ENCODE results near the gene SEMA5A.

SEMA5A gene

DNA sequence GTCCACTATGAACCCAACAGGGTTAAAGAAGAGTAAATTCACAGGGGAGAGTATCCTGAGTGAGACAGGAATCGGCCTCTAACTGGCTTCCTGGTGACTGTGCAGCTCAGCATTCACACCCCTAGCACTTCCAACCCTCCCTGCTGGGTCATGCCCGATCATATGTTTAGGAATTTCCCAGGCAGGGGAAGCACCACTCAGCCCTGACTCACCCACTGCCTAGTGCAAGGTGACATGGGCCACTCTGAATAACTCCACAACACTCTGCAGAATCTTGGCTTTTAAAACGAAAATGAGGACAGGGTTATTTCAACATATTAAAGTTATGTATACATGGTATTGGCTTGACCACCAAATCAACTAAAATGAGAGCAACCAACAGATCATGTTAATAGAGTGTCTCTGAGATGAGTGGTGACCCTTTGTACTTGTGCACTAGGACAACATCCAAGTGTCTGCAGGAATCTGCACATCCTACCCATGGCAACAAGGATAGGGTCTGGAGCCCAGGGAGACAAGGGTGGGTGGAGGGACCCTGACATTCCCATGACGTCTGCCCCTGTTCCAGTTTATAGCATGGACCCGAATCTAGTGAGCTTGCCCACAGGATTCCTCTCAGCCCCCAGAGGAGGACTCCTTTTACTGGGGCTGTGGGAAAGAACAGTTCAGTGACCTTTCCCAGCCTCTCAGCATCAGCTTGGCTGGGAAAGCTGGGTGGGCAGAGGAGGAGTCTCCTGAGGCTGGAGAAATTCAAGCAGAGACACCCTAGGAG is 485.8 kb downstream of the SEMA5A start:
- DNase-seq (ENCODE audit: low read depth, low spot score), result no peak

DNA sequence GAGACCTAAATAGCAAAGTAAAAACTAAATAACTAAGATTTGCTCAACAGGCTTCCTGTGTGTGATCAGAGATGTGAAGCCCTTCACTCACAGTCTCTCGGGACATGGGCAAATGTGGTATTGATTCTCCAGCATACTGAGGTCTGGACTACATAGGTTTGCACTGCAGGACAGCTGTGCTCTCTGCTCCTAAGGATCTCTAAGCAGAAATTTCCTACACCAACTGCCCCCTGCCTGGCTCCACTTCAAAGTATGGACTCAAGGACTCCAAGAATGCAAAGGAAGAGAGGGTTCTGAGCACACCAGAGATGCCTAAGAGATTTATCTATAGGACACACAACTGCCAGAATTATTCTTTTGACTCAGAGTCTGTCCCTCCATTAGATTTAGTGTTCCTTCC is 487.2 kb downstream of the SEMA5A start:
- DNase-seq (ENCODE audit: low read depth, low spot score), result no peak

DNA sequence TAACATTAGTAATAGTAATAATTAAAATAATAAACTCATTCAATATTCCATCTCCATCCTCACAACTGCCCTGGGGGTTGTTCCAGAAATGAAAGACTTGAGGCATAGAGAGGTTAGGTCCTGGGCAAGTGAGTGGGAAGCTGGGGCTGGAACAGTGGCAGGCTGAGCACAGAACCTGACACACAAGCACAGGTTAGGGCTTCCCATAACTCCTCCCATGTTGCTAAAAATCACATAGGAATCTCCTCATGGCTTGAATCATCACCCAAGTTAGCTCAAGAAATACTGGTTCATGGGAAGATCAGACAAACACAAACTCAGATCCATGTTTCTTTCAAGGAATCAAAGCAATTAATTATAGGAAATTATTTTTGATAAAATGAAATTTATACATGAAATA is 487.7 kb downstream of the SEMA5A start:
- DNase-seq (ENCODE audit: low read depth, low spot score), result no peak

DNA sequence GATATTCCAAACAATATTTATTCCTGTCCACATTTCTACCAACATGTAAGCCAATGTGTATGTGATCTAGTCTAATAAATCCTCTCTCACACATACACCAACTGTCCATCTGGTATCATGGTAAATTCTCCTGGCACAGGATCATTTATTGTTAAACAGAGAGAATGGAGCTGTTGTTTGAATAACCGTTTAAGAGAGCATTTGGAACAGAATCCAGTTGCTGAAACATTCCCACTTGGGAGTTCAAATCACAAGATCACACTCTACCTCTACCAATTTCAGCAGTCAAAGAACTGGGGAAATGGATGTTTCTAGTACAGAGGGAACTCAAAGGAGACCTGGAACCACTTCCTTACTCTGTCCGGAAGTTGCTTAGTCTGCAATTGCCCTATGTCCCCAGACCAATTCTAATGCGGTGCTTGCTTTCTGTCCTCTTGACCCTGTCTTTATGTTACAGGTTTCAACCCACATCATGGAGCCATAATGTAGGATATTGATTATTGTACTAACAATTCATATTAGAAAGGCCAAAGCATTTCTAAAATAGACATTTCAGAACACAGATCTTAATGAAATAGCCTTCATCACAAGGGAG is 488.4 kb downstream of the SEMA5A start:
- no peak for DNase-seq (ENCODE audit: low read depth, low spot score)

DNA sequence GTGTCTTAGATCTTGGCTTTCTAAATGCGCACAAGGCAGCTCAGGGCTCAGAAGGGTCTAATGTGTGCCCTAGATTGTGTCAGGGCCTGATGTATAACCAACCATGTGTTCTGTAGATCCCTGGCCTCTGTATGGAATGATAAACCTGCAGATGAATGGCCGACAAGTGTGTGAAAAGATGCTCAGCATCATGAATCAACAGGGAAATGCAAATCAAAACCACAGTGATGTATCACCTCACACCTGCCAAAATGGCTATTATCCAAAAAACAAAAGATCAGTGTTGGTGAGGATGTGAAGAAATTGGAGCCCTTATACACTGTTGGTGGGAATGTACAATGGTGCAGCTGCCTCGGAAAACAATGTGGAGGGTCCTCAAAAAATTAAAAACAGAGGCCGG is 489.8 kb downstream of the SEMA5A start:
- DNase-seq (ENCODE audit: low read depth, low spot score), result no peak

DNA sequence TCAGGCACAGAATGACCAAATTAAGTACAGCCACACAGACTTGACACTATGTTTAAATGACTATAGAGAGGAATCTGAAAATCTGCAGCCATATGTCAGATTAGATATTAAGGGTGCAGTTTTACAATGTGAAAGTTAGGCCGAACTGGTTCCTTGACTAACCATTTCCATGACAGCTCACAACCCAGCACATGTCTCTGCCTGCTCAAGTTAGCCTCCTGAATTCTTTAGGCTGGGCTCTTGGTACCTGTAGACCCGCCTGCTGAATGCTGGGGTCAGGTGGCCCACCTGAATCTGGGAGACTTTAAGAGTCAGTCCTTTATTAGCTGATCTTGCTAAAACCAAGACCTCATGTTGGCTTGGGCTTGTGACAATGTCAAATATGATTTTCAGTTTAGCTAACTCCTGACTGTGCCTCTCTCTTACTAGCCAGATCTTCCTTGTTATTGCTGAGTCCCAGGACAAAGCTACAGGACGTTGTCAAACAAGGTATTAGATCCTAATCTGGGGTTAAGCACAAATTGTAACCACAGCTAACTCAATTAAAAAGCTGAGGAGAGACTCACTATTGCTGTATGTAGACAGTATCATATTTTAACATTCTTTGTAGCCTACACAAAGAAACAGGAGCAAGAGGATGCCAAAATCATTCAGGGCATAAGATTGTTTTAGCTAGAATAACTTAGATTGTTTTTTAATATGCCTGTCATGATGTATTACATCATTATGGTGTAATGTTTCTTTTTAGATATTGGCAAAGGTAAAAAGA is 490.9 kb downstream of the SEMA5A start:
- no peak for DNase-seq (ENCODE audit: low read depth, low spot score)

DNA sequence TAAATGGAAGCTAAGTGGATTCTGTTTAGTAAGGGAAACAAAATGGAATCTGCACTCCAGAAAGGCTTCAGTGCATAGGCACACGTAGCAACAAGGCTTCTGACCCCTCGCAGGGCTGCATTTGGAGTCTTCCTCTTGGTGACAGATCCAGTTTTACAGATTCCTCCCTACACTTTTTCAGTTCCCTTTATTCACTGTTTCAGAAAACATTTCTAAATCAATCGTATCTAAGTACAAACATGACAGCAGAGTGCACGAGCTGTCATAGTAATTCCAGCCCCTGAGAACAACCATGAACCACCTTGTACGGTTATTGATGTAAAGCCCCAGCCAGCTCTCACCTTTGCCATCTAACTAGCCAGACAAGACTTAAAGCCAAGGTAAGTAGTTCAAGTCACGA is 491.6 kb downstream of the SEMA5A start:
- DNase-seq (ENCODE audit: low read depth, low spot score), result no peak

DNA sequence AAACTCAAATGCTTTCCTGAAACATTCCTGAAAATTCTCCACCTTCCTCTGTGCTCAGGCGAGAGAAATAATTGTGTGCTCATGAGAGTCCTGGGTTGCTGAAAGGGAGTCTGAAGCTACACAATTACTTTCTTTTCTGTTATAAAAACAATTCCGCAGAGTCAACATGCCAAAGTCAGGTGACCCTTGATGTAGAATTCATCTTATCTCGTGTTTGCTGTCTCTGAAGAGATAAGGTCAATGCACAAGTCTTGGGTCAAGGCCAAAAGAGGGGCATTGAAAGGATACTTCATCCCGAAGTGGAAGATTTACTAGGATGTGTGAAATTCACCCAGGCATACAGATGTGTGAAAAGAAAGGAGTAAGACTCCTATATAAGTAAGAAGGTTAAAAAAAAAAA is 493.5 kb downstream of the SEMA5A start:
- no peak for DNase-seq (ENCODE audit: low read depth, low spot score)

DNA sequence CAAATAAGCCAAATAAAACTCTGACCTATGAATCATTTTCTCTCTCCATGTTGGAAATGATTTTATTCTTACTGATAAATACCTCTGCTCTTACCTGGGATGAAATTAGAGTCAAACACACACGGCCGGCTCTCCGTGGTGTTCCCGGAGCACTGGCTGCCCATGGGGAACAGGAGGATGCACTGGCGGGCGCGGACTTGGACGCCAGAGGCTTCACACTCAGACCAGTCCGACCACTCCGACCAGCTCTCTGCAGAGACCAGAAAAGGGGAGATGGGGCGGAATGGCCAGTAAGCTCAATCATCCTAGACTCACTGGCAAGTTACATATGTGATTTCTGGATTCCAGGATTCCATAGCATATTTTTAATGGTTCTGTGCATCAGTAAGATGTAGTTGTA is 494.1 kb downstream of the SEMA5A start:
- no peak for DNase-seq (ENCODE audit: low read depth, low spot score)

DNA sequence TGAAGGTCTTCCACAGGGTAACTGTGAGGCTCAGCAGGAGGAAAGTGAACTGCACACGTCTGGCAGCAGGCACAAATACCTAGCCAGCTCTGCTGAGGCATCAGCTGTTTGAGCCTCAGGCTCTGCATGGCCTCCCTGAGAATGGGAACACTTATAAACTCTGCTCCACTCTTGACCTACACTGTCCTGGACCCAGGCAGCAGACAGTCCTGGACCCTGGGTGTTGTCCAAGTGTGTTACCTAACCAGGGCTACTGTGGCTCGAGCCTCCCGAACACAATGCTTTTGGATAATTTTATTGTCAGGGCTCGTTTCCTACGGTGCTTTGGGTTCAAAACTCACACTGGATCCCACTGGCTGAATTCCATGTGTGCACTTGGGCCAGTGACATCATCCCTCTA is 497.9 kb downstream of the SEMA5A start:
- DNase-seq (ENCODE audit: low read depth, low spot score), result no peak

DNA sequence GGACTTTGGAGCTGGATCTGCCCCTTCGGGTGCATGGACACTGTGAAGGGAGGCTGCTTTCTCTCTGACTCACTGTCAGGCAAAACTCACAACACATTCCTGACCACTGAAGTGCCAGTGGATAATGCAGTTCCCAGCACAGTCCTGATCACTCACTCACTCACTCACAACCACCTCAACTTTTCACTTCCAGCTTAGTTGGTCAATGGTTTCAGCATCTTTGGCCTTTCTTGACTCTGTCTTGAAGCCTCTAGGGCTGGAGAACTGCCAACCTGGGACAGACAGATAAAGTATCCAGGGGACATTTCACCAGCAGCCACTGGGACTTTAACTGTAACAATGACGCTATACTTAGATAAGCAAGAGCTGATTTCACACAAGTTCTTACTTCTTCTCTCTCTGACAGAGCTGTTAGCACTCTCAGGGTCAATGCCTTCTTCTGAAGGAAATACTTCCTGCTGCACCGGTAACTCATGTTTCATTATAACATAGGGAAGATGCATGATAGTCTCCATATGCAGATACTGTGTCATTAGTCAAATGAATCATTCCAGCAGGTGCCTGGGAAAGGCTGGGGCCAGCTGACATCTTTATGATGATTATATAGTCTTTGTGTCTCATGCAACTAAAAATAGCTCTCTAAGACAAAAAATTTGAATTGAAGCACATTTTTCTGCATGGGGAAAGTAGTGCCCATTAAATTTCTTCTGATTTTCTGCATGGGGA is 499.0 kb downstream of the SEMA5A start:
- no peak for DNase-seq (ENCODE audit: low read depth, low spot score)

DNA sequence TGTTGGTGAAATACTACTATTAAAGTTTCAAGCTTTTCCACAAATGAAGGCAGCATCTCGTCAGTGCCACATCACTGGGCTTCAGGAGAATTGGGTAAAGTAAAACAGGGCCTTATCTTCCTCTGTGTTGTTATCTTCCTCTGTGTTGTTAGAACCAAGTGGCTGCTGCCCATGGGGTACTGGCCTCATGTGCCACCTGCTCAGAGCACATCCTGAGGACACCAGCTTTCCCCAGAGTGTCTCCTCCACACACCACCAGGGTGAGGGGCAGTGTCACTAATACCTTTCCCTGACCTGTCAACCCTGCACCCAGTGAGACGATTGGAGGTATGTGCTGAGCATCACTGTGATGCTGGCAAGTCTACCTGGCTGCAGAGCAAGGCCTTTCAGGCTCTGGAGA is 499.9 kb downstream of the SEMA5A start:
- DNase-seq (ENCODE audit: low read depth, low spot score), result no peak

DNA sequence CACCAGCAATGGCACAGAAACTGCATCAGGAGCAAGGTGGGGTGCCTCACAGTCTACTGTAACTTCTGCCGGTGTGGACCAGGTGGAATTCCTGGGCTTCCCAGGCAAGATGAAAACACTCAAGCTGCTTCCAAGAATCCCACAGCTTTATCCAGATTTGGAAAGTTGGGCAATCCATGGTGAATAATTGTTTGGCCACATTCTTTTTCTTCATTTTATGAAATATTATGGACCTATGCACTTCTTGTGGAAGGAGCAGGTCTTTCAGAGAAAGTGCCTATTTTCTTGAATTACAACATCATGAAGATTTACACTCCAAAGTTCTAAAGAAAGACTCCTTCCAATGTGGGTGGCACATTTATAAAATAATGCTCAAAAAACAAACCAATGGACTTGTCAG is 503.6 kb downstream of the SEMA5A start:
- no peak for DNase-seq (ENCODE audit: low read depth, low spot score)

DNA sequence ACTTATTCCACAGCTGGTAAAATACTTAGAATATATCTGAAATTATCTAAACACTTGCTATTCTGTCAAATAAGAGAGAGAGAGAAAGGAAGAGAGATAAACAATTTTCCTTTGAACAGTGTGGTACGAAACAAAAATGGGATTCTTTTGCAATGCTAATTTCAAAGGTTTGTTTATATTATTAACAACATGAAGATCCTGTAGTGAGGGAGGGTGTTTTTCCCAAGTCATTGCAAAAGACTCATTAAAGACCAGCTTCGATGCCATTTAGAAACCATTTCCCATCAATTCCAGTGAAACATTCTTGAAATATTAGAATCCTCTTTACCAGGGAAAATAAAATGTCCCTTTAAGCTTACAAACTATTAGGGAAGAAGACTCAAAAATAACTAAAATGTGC is 505.4 kb downstream of the SEMA5A start:
- DNase-seq (ENCODE audit: low read depth, low spot score), result no peak

DNA sequence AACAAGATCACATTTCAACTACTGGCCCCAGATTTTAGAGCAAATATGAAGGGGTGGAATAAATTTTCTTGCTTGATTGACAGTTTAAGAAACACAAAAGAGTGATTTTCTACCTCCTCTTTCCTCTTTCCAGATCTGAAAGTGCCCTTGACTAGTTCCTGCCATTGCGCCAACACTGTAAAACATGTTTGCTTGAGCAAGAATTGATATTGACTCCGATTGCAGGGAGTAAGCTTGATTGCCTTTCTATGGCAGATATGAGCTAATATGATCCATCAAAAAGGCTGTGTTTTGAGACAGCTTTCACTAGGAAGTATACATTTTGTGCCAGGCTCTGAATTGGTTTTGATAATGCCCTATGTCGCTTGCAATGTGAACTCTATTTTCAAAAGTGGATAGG is 508.8 kb downstream of the SEMA5A start:
- DNase-seq (ENCODE audit: low read depth, low spot score), result no peak

DNA sequence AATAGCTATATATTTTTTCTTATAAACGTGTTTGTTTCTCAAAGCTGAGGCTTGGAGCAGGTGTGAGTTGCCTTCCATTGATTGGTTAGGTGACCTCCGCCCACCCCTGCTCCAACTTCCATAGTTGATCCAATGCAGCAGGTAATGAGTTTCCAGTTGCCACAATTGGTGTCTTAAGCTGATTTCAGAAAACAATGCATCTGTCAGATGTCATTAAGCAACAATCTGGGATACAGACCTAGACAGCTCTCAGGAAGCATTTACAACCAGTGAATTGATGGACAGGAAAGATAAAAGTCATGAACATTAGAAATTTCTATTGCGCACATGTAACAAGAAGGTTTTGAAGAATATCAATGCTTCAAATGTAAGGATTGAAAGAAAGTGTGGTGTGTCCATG is 510.5 kb downstream of the SEMA5A start:
- no peak for DNase-seq (ENCODE audit: low read depth, low spot score)

DNA sequence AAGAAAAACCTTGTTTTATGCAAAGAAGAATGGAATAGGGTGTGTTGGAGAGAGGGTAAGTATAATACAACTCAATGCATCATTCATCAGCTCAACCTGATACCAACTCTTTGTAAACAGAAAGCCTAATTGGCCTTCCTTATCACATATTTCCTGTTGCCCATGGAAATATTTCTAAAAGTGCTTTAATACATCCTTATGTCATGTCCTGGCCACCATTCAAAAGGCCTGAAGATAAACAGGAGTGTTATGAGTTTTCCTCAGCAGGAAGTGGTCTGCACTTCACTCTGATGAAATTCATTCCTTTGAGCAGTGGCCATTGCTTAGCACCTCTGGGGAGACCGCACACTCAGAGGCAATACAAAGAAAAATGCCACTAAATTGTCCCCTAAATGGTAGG is 511.2 kb downstream of the SEMA5A start:
- DNase-seq (ENCODE audit: low read depth, low spot score), result no peak

DNA sequence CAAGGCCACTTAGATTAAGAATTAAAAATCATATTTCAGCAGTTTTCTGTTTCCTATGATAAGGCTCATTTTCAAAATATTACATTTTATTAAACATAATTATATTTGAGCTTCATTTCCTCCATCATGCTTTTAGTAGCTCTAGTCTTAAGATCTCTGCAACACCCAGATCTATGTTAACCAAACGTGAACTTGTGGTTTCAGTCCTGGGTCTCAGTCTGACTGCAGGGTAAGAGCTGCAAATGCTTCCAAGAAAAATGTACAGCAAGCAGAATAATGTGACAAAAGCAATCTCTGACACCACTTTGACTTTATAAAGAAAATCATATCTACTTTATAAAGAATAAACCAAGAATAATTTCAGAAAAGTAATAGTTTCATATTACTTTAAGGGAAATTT is 512.4 kb downstream of the SEMA5A start:
- no peak for DNase-seq (ENCODE audit: low read depth, low spot score)

DNA sequence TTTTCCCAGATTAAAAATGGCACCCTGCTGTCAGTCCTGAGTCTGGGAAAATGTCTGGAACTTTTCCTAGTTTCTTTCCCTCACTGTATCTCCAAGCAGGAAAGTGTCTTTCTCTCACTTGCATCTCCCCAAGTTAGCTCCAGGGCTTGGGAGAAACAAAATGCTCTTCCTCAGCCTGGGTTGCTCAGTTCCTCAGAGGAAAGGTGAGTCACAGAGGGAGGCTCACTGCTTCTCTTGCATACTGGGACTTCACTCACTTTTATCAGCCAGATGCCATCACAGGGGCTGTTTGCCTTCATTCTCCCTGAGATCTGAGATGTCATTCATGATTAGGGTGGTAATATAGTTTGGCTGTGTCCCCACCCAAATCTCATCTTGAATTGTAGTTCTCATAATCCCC is 519.9 kb downstream of the SEMA5A start:
- no peak for DNase-seq (ENCODE audit: low read depth, low spot score)

DNA sequence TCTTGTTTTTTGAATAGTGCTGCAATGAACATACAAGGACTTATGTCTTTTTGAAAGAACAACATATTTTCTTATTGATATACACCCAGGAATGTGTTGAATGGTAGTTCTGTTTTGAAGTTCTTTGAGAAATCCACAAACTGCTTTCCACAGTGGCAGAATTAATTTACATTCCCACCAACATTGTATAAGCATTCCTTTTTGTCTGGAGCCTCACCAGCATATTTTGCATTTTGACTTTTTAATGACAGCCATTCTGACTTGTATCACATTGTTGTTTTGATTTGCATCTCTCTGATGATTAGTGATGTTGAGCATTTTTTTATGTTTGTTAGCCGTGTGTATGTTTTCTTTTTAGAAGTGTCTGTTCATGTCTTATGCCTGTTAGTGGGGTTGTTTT is 524.9 kb downstream of the SEMA5A start:
- DNase-seq (ENCODE audit: low read depth, low spot score), result no peak

DNA sequence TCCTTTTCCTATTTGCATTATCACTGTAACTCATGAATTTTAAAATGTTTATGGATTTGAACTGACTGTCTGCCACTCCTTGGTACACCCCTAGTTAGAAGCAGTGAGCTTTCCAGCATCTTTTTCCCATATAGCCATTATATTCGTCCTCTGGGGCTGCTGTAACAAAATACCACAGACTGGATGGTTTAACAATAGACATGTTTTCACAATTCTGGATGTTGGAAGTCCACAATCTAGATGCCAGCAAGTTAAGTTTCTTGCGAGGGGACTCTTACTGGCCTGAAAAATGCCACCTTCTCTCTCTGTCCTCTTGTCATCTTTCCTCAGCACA is 530.0 kb downstream of the SEMA5A start:
- DNase-seq (ENCODE audit: low read depth, low spot score), result no peak

DNA sequence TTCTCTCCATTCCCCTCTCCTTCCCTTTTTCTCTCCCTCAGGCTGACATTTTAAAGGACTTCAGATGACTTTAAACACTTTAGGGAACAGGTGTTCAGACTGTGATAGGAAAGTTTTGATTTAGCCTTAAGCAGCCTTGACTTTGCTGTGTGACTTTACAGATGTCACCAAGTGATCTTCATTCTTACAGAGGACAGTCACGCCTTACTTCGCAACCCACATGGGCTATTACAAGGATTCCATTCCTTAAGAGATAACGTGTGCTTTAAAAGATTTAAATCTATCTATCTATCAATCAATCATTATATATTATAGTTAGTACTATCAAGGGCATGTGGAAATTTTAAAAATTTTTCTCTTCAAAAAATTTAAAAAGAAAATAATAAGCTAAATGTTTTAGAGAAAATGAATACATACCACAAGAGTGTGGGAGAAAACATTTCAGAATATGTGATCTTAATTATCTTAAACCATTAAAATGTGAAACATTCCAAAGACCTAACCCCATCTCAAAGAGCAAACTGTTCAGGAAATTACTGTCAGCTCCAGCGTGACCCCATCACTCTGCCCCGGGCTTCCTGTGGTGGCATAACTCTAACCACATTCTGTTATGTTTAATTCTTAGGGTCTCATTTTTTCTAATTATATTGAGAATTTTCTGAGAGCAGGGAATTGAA is 530.5 kb downstream of the SEMA5A start:
- DNase-seq (ENCODE audit: low read depth, low spot score), result no peak
